Activated CD4-positive, alpha-beta T cell treated with anti-CD3 and anti-CD28 coated beads, Interleukin-2, Interleukin-6, amounts not matched to agents 100 ng/mL and 50 ng/mL, durations not matched to agents 16 hours and 8 hours (primary cell): ENCODE measurements around the gene SOWAHC.
"Not testable (repeated sequence)": the region's sequence is repeated elsewhere in the genome, so short reads cannot be mapped to it uniquely, and the experiment has no call there.

Experiments
- DNase-seq: peaks from one replicate; pipeline ENCODE4 v3.0.0-alpha.2; 2020

Gene SOWAHC

GRCh38 chr2:109616184-109616583 is 2.0 kb downstream of the SOWAHC start:
- DNase-seq, result no peak

- DNase-seq, result no peak
Observed at GRCh38 chr2:109619032-109619615, 5.0 kb downstream of the SOWAHC start.

GRCh38 chr2:109623297-109623696 is 9.1 kb downstream of the SOWAHC start:
- DNase-seq, result no peak

- DNase-seq, result no peak
Observed at GRCh38 chr2:109623923-109624322, 9.8 kb downstream of the SOWAHC start.

- no peak for DNase-seq
Observed at GRCh38 chr2:109624339-109624738, 10.2 kb downstream of the SOWAHC start.

GRCh38 chr2:109628321-109628720 is 14.2 kb downstream of the SOWAHC start:
- DNase-seq, result not testable (repeated sequence)

GRCh38 chr2:109629867-109630266 is 15.7 kb downstream of the SOWAHC start:
- DNase-seq, result no peak

- DNase-seq, result no peak
Observed at GRCh38 chr2:109630441-109631430, 16.6 kb downstream of the SOWAHC start.

GRCh38 chr2:109631741-109632140 is 17.6 kb downstream of the SOWAHC start:
- no peak for DNase-seq

GRCh38 chr2:109632158-109632789 is 18.1 kb downstream of the SOWAHC start:
- DNase-seq, result no peak

GRCh38 chr2:109633284-109633961 is 19.3 kb downstream of the SOWAHC start:
- no peak for DNase-seq

- no peak for DNase-seq
Observed at GRCh38 chr2:109635426-109636304, 21.5 kb downstream of the SOWAHC start.

- DNase-seq, result no peak
Observed at GRCh38 chr2:109636317-109636716, 22.2 kb downstream of the SOWAHC start.

- peak; percentile 52 for DNase-seq
Observed at GRCh38 chr2:109637749-109638570, 23.8 kb downstream of the SOWAHC start.

- DNase-seq, result peak; percentile 27
Observed at GRCh38 chr2:109638795-109639194, 24.6 kb downstream of the SOWAHC start.

GRCh38 chr2:109640000-109640399 is 25.8 kb downstream of the SOWAHC start:
- DNase-seq, result not testable (repeated sequence)

- no peak for DNase-seq
Observed at GRCh38 chr2:109644571-109645275, 30.6 kb downstream of the SOWAHC start.

GRCh38 chr2:109645412-109646184 is 31.4 kb downstream of the SOWAHC start:
- no peak for DNase-seq

- DNase-seq, result no peak
Observed at GRCh38 chr2:109646961-109647360, 32.8 kb downstream of the SOWAHC start.

- DNase-seq, result no peak
Observed at GRCh38 chr2:109647636-109648035, 33.5 kb downstream of the SOWAHC start.
